Caco-2 (cell line): ENCODE measurements around the gene LHPP. TPM values are rescaled to one million over a fixed set of nuclear protein-coding genes. Genes with fewer than 3 reads are reported as not detected.

Experiments used
- BruUV-seq: library from RNA; stranded (reverse); fragments of 400-500 nt; replicated peaks from 2 replicates; lab custom pipeline; 2021; lab: Mats Ljungman, UMichigan
- CTCF ChIA-PET: fragments of 300-600 bp; sonication (Branson Sonifier 250); formaldehyde crosslinking; loops from one replicate; lab custom pipeline; 2022; ENCODE audit warnings: antibody characterized with exemption; lab: Charles Lee
- POLR2A ChIA-PET: fragments of 300-600 bp; sonication (Branson Sonifier 250); formaldehyde crosslinking; loops from one replicate; lab custom pipeline; 2022; ENCODE audit warnings: antibody characterized with exemption; lab: Charles Lee
- DNase-seq, 2 experiments: peaks; one replicate each; pipeline versions ENCODE4 v3.0.0 to v3.0.0-alpha.2; 2020 to 2022
- H3K27me3 ChIP-seq: replicated peaks from 2 replicates; pipeline ENCODE4 v1.6.0; 2011; ENCODE audit warnings: low read length; ENCODE audit not compliant: control insufficient read depth, insufficient read depth
- H3K36me3 ChIP-seq: 2 replicates; pipeline ENCODE4 v1.5.1; 2011; ENCODE audit warnings: low read length; ENCODE audit not compliant: control insufficient read depth, insufficient read depth
- H3K4me1 ChIP-seq: fragments of 250-450 bp; sonication (Bioruptor Pico); 2 replicates; pipeline ENCODE4 v1.5.1; 2020; ENCODE audit warnings: mild to moderate bottlenecking
- H3K4me3 ChIP-seq: 2 replicates; pipeline ENCODE4 v1.5.1; 2011; ENCODE audit warnings: low read depth, mild to moderate bottlenecking, control low read depth, low read length
- H3K9me3 ChIP-seq: fragments of 250-450 bp; sonication (Bioruptor Pico); 2 replicates; pipeline ENCODE4 v1.5.1; 2020; ENCODE audit warnings: mild to moderate bottlenecking, moderate library complexity
- H3K27ac Mint-ChIP-seq: one replicate; pipeline ENCODE4 v1.8.0; 2022; ENCODE audit warnings: mixed read lengths; ENCODE audit not compliant: unreplicated experiment
- H3K27me3 Mint-ChIP-seq: one replicate; pipeline ENCODE4 v1.8.0; 2022; ENCODE audit warnings: mixed read lengths; ENCODE audit not compliant: insufficient read depth, unreplicated experiment
- H3K36me3 Mint-ChIP-seq: one replicate; pipeline ENCODE4 v1.8.0; 2022; ENCODE audit warnings: mild to moderate bottlenecking, mixed read lengths; ENCODE audit not compliant: insufficient read depth, unreplicated experiment
- H3K4me1 Mint-ChIP-seq: one replicate; pipeline ENCODE4 v1.8.0; 2022; ENCODE audit warnings: low read depth, mixed read lengths; ENCODE audit not compliant: unreplicated experiment
- H3K4me3 Mint-ChIP-seq: one replicate; pipeline ENCODE4 v1.8.0; 2022; ENCODE audit warnings: mild to moderate bottlenecking, moderate library complexity, mixed read lengths; ENCODE audit not compliant: unreplicated experiment
- H3K9me3 Mint-ChIP-seq: one replicate; pipeline ENCODE4 v1.8.0; 2022; ENCODE audit warnings: mixed read lengths; ENCODE audit not compliant: unreplicated experiment
- intact Hi-C: fragments of 100-400 bp; cut with micrococcal nuclease; formaldehyde crosslinking; loops from one replicate; pipeline ENCODE4 v1.10.0; 2022; ENCODE audit not compliant: unreplicated experiment
- total RNA-seq: library from RNA; stranded (reverse); gene quantifications from 2 replicates; pipeline ENCODE4 v1.2.3, GENCODE V29; 2022
- TF ChIP-seq, protein P1 (sequence below), 2 experiments: fragments of 200-600 bp in 1 of 2; IDR thresholded peaks; 1 replicate in 1 of 2; 2 replicates in 1 of 2; pipeline versions ENCODE4 v1.5.1 to v1.8.0; 2011 to 2022; ENCODE audit warnings: antibody characterized with exemption in 1 of 2, control low read depth in 1 of 2, inconsistent platforms in 1 of 2, low read depth in 1 of 2, low read length in 1 of 2, mild to moderate bottlenecking in 1 of 2, moderate library complexity in 1 of 2; ENCODE audit not compliant: insufficient read depth in 1 of 2, severe bottlenecking in 1 of 2, unreplicated experiment in 1 of 2

LHPP gene
- total RNA-seq, 1 experiment from 2014 or later: 15.9 TPM

GRCh38 chr10:124446830-124447750 is 14.5 kb upstream of the LHPP start:
- Histone ChIP-seq H3K9me3 (no peaks in the 10 kb centered on the region), H3K36me3 (no peaks in the 10 kb centered on the region), H3K27me3 (peaks cover 2% of the 10 kb centered on the region), H3K4me1 (peaks cover 22% of the 10 kb centered on the region), H3K4me3 (no peak overlapping the region)
- POLR2A ChIA-PET: no interaction called here
- peaks cover 6% of the 10 kb centered on the region for H3K4me1 Mint-ChIP-seq
- H3K27me3 Mint-ChIP-seq: peaks cover 19% of the 10 kb centered on the region
- CTCF ChIA-PET: interaction anchor here (0.6 kb wide), 1 partner anchor 29 kb away, joined by 10 read pairs; no protein-coding TSS in a partner anchor
- BruUV-seq: no TSS peak
- TF ChIP-seq, protein P1, sequence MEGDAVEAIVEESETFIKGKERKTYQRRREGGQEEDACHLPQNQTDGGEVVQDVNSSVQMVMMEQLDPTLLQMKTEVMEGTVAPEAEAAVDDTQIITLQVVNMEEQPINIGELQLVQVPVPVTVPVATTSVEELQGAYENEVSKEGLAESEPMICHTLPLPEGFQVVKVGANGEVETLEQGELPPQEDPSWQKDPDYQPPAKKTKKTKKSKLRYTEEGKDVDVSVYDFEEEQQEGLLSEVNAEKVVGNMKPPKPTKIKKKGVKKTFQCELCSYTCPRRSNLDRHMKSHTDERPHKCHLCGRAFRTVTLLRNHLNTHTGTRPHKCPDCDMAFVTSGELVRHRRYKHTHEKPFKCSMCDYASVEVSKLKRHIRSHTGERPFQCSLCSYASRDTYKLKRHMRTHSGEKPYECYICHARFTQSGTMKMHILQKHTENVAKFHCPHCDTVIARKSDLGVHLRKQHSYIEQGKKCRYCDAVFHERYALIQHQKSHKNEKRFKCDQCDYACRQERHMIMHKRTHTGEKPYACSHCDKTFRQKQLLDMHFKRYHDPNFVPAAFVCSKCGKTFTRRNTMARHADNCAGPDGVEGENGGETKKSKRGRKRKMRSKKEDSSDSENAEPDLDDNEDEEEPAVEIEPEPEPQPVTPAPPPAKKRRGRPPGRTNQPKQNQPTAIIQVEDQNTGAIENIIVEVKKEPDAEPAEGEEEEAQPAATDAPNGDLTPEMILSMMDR (IDR thresholded peaks at IDR 0.05; ENCODE audit: insufficient read depth in 1 of 2, low read depth in 1 of 2, low read length in 1 of 2, severe bottlenecking in 1 of 2, unreplicated experiment in 1 of 2): no peak
- H3K36me3 Mint-ChIP-seq: no peaks in the 10 kb centered on the region
- peak overlapping the region; percentile 75 for H3K4me3 Mint-ChIP-seq
- no peaks in the 10 kb centered on the region for H3K9me3 Mint-ChIP-seq
- no peak for DNase-seq
- no peak overlapping the region for H3K27ac Mint-ChIP-seq
- intact Hi-C loops: no loop called here

- no TSS peak for BruUV-seq
- H3K27me3 ChIP-seq: peaks cover 2% of the 10 kb centered on the region
- POLR2A ChIA-PET: no interaction called here
Measured at GRCh38 chr10:124447751-124448466, 13.7 kb upstream of the LHPP start.

More at GRCh38 chr10:124447751-124448466, 13.7 kb upstream of the LHPP start:
- Histone ChIP-seq H3K36me3 (no peaks in the 10 kb centered on the region), H3K4me3 (no peak overlapping the region), H3K4me1 (peaks cover 22% of the 10 kb centered on the region), H3K9me3 (no peaks in the 10 kb centered on the region)
- Mint-ChIP-seq H3K4me1 (peaks cover 6% of the 10 kb centered on the region), H3K27me3 (peaks cover 19% of the 10 kb centered on the region), H3K36me3 (no peaks in the 10 kb centered on the region), H3K9me3 (no peaks in the 10 kb centered on the region), H3K27ac (no peak overlapping the region), H3K4me3 (peak overlapping the region; percentile 75)
- intact Hi-C loops: loop anchor here (2.0 kb wide), 1 partner anchor 23 kb away; no protein-coding TSS in a partner anchor
- CTCF ChIA-PET: interaction anchor here (0.6 kb wide), 1 partner anchor 30 kb away, joined by 10 read pairs; no protein-coding TSS in a partner anchor
- DNase-seq: no peak
- TF ChIP-seq, protein P1 (IDR thresholded peaks at IDR 0.05; ENCODE audit: insufficient read depth in 1 of 2, low read depth in 1 of 2, low read length in 1 of 2, severe bottlenecking in 1 of 2, unreplicated experiment in 1 of 2): no peak
